Measurements from ENCODE around the gene GREB1.
A peak's percentile ranks its signal among the peaks of the same experiment; 100 is the strongest.

Gene GREB1

DNA sequence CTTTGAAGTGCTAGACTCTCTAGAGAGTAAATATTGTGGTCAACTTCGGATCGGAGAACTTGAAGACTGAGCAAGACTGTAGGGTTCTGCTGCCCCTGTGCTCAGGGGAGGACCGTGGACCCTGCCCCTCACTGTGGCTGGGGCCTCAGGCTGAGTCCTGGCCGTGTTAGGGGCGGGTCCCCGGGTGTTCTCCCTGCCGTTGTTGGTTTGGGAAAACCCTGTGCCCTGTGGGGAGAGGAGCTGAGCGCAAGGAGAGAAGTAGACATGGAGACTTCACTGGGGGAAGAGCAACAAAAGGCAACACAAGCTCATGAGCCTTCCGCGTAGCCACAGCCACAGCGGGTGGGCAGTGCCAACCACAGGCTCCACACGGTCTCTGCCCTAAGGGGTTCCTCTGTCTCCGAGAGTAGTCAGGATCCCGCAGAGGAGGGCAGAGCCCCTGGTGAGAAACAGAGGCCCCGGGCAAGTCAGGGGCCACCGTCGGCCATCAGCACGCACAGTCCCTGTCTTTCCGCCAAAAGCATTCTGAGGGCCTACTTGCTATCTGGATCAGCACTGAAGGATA is 83.1 kb downstream of the GREB1 start:
- H3K9me3 ChIP-seq (ENCODE audit: control insufficient read depth, insufficient read depth, low read depth, low read length) = no peaks in the 10 kb centered on the region
- H3K36me3 ChIP-seq (ENCODE audit: control insufficient read depth in 2 of 2, insufficient read depth in 1 of 2, low read length in 2 of 2) = no peaks in the 10 kb centered on the region
- H3K4me3 ChIP-seq (ENCODE audit: low read depth, low read length) = no peak overlapping the region
- CTCF ChIA-PET = no interaction called here
- no peak for TF ChIP-seq ZNF843 (tag by site-specific recombination; IDR thresholded peaks at IDR 0.05)
- TF ChIP-seq ZIC2 (tag by site-specific recombination; IDR thresholded peaks at IDR 0.05) = peak; percentile 78
- H3K4me1 ChIP-seq (ENCODE audit: control insufficient read depth, insufficient read depth, low read length) = no peaks in the 10 kb centered on the region
- POLR2A ChIA-PET = no interaction called here
- no peak overlapping the region for H3K27ac ChIP-seq (ENCODE audit: extremely low read depth, low read depth, low read length)

DNA sequence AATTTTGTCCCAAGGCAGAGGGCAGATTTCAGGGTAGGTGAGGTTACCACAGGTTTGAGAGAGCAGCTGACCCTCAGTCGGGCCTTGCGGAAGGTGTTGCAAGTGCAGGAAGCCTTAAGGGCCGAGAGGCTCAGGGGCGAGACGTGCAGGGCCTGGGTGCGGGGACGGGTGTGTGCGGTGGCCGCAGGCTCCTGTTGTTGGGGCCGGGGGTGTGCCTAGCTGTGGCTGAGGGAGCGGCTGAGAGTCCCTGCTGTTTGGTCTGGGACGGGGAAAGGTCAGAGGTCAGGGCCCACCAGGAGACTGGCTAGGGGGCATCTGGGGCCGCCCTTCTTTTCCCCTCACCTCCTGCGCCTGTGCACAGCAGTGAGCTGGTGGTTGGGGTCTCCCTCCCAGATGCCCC is 83.7 kb downstream of the GREB1 start:
- no peaks in the 10 kb centered on the region for H3K36me3 ChIP-seq (ENCODE audit: control insufficient read depth in 2 of 2, insufficient read depth in 1 of 2, low read length in 2 of 2)
- ChIA-PET POLR2A (no interaction called here), CTCF (no interaction called here)
- H3K4me1 ChIP-seq (ENCODE audit: control insufficient read depth, insufficient read depth, low read length) = no peaks in the 10 kb centered on the region
- no peak overlapping the region for H3K27ac ChIP-seq (ENCODE audit: extremely low read depth, low read depth, low read length)
- H3K9me3 ChIP-seq (ENCODE audit: control insufficient read depth, insufficient read depth, low read depth, low read length) = no peaks in the 10 kb centered on the region
- TF ChIP-seq ZNF132 (tag by site-specific recombination; IDR thresholded peaks at IDR 0.05; ENCODE audit: borderline replicate concordance) = no peak
- TF ChIP-seq ZNF660 (tag by site-specific recombination; IDR thresholded peaks at IDR 0.05) = no peak
- TF ChIP-seq BCL11B (tag by site-specific recombination; IDR thresholded peaks at IDR 0.05; ENCODE audit: low read depth) = no peak
- TF ChIP-seq ZNF473 (tag by site-specific recombination; IDR thresholded peaks at IDR 0.05) = no peak
- no peak for TF ChIP-seq ZNF776 (tag by site-specific recombination; IDR thresholded peaks at IDR 0.05; ENCODE audit: borderline replicate concordance)
- H3K4me3 ChIP-seq (ENCODE audit: low read depth, low read length) = no peak overlapping the region

DNA sequence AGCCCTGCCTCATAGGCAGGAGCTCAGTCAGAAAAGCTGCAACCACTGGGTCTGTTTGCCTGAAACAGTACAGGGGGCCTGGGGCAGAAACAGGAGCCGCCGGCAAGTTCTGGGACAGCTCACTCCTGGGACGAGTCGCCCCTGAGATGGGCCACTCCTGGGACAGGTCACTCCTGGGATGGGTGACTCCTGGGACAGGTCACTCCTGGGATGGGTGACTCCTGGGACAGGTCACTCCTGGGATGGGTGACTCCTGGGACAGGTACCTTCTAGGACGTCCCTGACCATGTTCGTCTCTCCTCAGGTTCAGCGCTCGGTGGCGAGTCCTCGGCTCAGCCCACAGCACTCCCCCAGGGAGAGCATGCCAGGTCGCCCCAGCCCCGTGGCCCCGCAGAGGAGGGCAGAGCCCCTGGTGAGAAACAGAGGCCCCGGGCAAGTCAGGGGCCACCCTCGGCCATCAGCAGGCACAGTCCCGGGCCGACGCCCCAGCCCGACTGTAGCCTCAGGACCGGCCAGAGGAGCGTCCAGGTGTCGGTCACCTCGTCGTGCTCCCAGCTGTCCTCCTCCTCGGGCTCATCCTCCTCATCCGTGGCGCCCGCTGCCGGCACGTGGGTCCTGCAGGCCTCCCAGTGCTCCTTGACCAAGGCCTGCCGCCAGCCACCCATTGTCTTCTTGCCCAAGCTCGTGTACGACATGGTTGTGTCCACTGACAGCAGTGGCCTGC is 84.3 kb downstream of the GREB1 start:
- ChIA-PET CTCF (no interaction called here), POLR2A (no interaction called here)
- Histone ChIP-seq H3K9me3 (ENCODE audit: control insufficient read depth, insufficient read depth, low read depth, low read length) (no peaks in the 10 kb centered on the region), H3K36me3 (ENCODE audit: control insufficient read depth in 2 of 2, insufficient read depth in 1 of 2, low read length in 2 of 2) (no peaks in the 10 kb centered on the region), H3K4me3 (ENCODE audit: low read depth, low read length) (no peak overlapping the region), H3K27ac (ENCODE audit: extremely low read depth, low read depth, low read length) (no peak overlapping the region), H3K4me1 (ENCODE audit: control insufficient read depth, insufficient read depth, low read length) (no peaks in the 10 kb centered on the region)
- TF ChIP-seq ZNF600 (tag by site-specific recombination; IDR thresholded peaks at IDR 0.05) (no peak), ZBTB17 (tag by site-specific recombination; IDR thresholded peaks at IDR 0.05) (no peak), SCRT1 (tag by site-specific recombination; IDR thresholded peaks at IDR 0.05; ENCODE audit: borderline replicate concordance) (no peak), EGR2 (tag by site-specific recombination; IDR thresholded peaks at IDR 0.05; ENCODE audit: low read depth) (no peak), ZNF426 (tag by site-specific recombination; IDR thresholded peaks at IDR 0.05) (no peak), ZNF274 (IDR thresholded peaks at IDR 0.05; ENCODE audit: low read length) (no peak), ZNF274 (tag by site-specific recombination; IDR thresholded peaks at IDR 0.05; ENCODE audit: borderline replicate concordance) (no peak), ZNF747 (tag by site-specific recombination; IDR thresholded peaks at IDR 0.05) (no peak), ZNF664 (tag by site-specific recombination; IDR thresholded peaks at IDR 0.05) (no peak), OSR2 (tag by site-specific recombination; IDR thresholded peaks at IDR 0.05) (no peak), ZNF585B (tag by site-specific recombination; IDR thresholded peaks at IDR 0.05) (no peak), ZNF529 (tag by site-specific recombination; IDR thresholded peaks at IDR 0.05; ENCODE audit: insufficient replicate concordance) (no peak)
- TF ChIP-seq, protein P1, sequence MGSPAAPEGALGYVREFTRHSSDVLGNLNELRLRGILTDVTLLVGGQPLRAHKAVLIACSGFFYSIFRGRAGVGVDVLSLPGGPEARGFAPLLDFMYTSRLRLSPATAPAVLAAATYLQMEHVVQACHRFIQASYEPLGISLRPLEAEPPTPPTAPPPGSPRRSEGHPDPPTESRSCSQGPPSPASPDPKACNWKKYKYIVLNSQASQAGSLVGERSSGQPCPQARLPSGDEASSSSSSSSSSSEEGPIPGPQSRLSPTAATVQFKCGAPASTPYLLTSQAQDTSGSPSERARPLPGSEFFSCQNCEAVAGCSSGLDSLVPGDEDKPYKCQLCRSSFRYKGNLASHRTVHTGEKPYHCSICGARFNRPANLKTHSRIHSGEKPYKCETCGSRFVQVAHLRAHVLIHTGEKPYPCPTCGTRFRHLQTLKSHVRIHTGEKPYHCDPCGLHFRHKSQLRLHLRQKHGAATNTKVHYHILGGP (tag by site-specific recombination; IDR thresholded peaks at IDR 0.05) = no peak
- TF ChIP-seq, protein P2, sequence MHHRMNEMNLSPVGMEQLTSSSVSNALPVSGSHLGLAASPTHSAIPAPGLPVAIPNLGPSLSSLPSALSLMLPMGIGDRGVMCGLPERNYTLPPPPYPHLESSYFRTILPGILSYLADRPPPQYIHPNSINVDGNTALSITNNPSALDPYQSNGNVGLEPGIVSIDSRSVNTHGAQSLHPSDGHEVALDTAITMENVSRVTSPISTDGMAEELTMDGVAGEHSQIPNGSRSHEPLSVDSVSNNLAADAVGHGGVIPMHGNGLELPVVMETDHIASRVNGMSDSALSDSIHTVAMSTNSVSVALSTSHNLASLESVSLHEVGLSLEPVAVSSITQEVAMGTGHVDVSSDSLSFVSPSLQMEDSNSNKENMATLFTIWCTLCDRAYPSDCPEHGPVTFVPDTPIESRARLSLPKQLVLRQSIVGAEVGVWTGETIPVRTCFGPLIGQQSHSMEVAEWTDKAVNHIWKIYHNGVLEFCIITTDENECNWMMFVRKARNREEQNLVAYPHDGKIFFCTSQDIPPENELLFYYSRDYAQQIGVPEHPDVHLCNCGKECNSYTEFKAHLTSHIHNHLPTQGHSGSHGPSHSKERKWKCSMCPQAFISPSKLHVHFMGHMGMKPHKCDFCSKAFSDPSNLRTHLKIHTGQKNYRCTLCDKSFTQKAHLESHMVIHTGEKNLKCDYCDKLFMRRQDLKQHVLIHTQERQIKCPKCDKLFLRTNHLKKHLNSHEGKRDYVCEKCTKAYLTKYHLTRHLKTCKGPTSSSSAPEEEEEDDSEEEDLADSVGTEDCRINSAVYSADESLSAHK (tag by site-specific recombination; IDR thresholded peaks at IDR 0.05) = no peak
- TF ChIP-seq, protein P3, sequence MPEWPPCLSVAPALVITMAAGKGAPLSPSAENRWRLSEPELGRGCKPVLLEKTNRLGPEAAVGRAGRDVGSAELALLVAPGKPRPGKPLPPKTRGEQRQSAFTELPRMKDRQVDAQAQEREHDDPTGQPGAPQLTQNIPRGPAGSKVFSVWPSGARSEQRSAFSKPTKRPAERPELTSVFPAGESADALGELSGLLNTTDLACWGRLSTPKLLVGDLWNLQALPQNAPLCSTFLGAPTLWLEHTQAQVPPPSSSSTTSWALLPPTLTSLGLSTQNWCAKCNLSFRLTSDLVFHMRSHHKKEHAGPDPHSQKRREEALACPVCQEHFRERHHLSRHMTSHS (tag by site-specific recombination; IDR thresholded peaks at IDR 0.05) = no peak
- TF ChIP-seq, protein P4, sequence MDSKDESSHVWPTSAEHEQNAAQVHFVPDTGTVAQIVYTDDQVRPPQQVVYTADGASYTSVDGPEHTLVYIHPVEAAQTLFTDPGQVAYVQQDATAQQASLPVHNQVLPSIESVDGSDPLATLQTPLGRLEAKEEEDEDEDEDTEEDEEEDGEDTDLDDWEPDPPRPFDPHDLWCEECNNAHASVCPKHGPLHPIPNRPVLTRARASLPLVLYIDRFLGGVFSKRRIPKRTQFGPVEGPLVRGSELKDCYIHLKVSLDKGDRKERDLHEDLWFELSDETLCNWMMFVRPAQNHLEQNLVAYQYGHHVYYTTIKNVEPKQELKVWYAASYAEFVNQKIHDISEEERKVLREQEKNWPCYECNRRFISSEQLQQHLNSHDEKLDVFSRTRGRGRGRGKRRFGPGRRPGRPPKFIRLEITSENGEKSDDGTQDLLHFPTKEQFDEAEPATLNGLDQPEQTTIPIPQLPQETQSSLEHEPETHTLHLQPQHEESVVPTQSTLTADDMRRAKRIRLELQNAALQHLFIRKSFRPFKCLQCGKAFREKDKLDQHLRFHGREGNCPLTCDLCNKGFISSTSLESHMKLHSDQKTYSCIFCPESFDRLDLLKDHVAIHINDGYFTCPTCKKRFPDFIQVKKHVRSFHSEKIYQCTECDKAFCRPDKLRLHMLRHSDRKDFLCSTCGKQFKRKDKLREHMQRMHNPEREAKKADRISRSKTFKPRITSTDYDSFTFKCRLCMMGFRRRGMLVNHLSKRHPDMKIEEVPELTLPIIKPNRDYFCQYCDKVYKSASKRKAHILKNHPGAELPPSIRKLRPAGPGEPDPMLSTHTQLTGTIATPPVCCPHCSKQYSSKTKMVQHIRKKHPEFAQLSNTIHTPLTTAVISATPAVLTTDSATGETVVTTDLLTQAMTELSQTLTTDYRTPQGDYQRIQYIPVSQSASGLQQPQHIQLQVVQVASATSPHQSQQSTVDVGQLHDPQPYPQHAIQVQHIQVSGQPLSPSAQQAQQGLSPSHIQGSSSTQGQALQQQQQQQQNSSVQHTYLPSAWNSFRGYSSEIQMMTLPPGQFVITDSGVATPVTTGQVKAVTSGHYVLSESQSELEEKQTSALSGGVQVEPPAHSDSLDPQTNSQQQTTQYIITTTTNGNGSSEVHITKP (tag by site-specific recombination; IDR thresholded peaks at IDR 0.05) = no peak
